ENCODE data around the gene PTPRJ. TPM values are rescaled to one million over a fixed set of nuclear protein-coding genes. Genes with fewer than 3 reads are reported as not detected.

PTPRJ gene
- polyA plus RNA-seq, 1 donor from 2014 or later, result 8.6 TPM

DNA sequence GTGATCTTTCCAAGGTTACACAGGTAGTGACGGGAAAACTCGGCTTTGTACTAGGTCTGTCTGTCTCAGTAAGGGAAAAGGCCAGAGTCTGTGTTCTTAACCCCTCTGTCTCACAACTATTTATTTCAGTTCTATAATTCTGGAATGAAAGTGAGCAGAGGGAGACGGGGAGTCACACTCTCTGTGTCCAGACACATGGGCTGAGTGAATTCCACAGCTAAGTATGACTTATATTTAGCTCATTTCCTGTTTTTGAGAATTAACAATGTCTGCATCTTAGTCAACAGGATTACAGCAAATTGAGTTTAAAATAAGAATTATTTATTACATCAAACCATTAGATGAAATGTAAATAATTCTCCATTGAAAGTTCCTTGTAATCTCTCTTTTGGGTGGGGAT lies 173.8 kb downstream of the PTPRJ start:
- no peak overlapping the region for H3K4me2 ChIP-seq (ENCODE audit: low read length)
- H3K27ac ChIP-seq (ENCODE audit: low read length), result no peak overlapping the region
- H3K36me3 ChIP-seq (ENCODE audit: insufficient read depth, low read length), result peaks cover 10% of the 10 kb centered on the region

DNA sequence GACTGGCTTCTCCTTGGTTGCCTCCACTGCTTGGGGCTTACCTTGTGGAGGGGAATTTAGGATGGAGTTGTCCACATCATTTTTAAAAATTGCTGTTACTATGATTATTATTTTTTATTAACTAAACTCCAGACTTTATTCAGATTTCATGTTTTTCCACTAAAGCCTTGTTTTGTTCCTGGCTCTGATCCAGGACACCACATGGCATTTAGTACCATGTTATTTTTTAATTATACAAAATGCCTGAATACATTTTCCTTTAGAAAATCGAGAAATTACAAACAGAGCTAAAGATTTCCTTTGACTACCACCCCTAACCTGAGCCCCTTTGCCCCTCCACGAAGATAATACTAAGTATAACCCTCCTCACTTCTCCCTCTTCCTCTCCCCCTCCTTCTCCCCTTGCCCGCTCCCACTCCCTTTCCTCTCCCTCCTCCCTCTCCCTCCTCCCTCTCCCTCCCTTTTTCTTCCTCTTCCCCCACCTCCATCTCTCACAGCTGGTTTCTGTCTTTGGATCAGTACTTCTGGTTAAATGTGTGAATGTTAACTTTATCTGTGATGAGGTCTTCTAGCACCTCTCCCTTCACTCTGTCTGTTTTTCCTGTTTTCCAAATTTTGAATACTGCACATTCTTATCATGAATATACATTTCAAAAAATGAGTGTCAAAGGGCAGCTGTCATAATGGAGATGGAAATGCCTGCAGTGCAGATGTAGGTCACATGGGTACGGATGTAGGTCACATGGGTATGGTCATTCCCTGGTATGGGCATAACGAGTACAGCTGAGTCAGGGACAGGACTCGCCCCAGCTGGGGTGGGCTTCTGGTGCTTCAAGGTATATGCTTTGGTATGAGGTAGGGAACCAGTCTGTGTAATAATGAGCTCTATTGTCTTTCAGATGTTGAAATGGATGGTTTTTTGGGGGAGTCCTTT lies 181.9 kb downstream of the PTPRJ start:
- Histone ChIP-seq H3K27ac (ENCODE audit: low read length) (no peak overlapping the region), H4K20me1 (ENCODE audit: insufficient read depth) (no peaks in the 10 kb centered on the region), H3K9me3 (ENCODE audit: low read length) (no peaks in the 10 kb centered on the region), H3F3A (ENCODE audit: insufficient read depth, low read length, poor library complexity, severe bottlenecking) (no peaks in the 10 kb centered on the region), H3K36me3 (ENCODE audit: insufficient read depth, low read length) (no peaks in the 10 kb centered on the region), H2AFZ (ENCODE audit: low read depth, low read length) (no peak overlapping the region), H3K9me2 (ENCODE audit: insufficient read depth, low read length) (no peaks in the 10 kb centered on the region), H3K4me2 (ENCODE audit: low read length) (no peak overlapping the region), H3K4me3 (ENCODE audit: low read length) (no peak overlapping the region), H3K9ac (ENCODE audit: low read length) (no peak overlapping the region), H3K79me2 (replicated peaks; ENCODE audit: insufficient read depth, low read length) (no peaks in the 10 kb centered on the region), H3K27me3 (ENCODE audit: insufficient read depth, low read depth, low read length) (no peaks in the 10 kb centered on the region)
- TF ChIP-seq EZH2 (IDR thresholded peaks at IDR 0.05; ENCODE audit: borderline replicate concordance, insufficient read depth, low read length, poor library complexity, severe bottlenecking) (no peak), EP300 (conservative IDR thresholded peaks at IDR 0.05; ENCODE audit: poor library complexity, severe bottlenecking) (no peak), CTCF (IDR thresholded peaks at IDR 0.05; ENCODE audit: poor library complexity, severe bottlenecking) (no peak), TAF1 (IDR thresholded peaks at IDR 0.05; ENCODE audit: low read depth) (no peak)
- TF ChIP-seq, protein P1, sequence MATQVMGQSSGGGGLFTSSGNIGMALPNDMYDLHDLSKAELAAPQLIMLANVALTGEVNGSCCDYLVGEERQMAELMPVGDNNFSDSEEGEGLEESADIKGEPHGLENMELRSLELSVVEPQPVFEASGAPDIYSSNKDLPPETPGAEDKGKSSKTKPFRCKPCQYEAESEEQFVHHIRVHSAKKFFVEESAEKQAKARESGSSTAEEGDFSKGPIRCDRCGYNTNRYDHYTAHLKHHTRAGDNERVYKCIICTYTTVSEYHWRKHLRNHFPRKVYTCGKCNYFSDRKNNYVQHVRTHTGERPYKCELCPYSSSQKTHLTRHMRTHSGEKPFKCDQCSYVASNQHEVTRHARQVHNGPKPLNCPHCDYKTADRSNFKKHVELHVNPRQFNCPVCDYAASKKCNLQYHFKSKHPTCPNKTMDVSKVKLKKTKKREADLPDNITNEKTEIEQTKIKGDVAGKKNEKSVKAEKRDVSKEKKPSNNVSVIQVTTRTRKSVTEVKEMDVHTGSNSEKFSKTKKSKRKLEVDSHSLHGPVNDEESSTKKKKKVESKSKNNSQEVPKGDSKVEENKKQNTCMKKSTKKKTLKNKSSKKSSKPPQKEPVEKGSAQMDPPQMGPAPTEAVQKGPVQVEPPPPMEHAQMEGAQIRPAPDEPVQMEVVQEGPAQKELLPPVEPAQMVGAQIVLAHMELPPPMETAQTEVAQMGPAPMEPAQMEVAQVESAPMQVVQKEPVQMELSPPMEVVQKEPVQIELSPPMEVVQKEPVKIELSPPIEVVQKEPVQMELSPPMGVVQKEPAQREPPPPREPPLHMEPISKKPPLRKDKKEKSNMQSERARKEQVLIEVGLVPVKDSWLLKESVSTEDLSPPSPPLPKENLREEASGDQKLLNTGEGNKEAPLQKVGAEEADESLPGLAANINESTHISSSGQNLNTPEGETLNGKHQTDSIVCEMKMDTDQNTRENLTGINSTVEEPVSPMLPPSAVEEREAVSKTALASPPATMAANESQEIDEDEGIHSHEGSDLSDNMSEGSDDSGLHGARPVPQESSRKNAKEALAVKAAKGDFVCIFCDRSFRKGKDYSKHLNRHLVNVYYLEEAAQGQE (IDR thresholded peaks at IDR 0.05; ENCODE audit: borderline replicate concordance), result no peak

More for the DNA sequence above, 173.8 kb downstream of the PTPRJ start:
- Histone ChIP-seq H3K27me3 (ENCODE audit: insufficient read depth, low read depth, low read length) (no peaks in the 10 kb centered on the region), H3F3A (ENCODE audit: insufficient read depth, low read length, poor library complexity, severe bottlenecking) (no peaks in the 10 kb centered on the region), H4K20me1 (ENCODE audit: insufficient read depth) (no peaks in the 10 kb centered on the region), H3K79me2 (replicated peaks; ENCODE audit: insufficient read depth, low read length) (no peaks in the 10 kb centered on the region), H3K9ac (ENCODE audit: low read length) (no peak overlapping the region), H2AFZ (ENCODE audit: low read depth, low read length) (no peak overlapping the region), H3K4me3 (ENCODE audit: low read length) (no peak overlapping the region), H3K9me2 (ENCODE audit: insufficient read depth, low read length) (no peaks in the 10 kb centered on the region), H3K9me3 (ENCODE audit: low read length) (no peaks in the 10 kb centered on the region)
- no peak for TF ChIP-seq EZH2 (IDR thresholded peaks at IDR 0.05; ENCODE audit: borderline replicate concordance, insufficient read depth, low read length, poor library complexity, severe bottlenecking)
- TF ChIP-seq MXI1 (conservative IDR thresholded peaks at IDR 0.05; ENCODE audit: poor library complexity, severe bottlenecking), result no peak

DNA sequence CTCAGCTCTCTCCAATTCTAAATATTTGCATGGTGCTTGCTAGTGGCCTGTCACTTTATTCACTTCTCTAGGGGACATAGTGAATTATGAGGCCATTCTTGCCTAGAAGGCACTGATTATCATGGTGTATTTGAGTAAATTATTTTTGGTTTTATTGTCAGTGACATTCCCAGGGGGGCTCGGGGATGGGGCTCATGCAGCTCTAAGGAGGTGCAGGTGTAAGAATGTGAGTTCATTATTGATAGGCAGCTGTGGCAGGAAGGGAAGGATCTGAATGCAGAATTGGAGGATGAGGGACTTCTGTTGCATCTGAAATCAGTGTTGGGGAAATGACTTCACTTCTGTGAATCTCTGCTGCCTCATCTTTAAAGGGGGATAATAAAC lies 182.5 kb downstream of the PTPRJ start:
- TF ChIP-seq POLR2AphosphoS5 (IDR thresholded peaks at IDR 0.05) (no peak), MXI1 (conservative IDR thresholded peaks at IDR 0.05; ENCODE audit: poor library complexity, severe bottlenecking) (no peak), SMC3 (conservative IDR thresholded peaks at IDR 0.05; ENCODE audit: poor library complexity) (no peak), CTCF (IDR thresholded peaks at IDR 0.05; ENCODE audit: poor library complexity, severe bottlenecking) (no peak), EZH2 (IDR thresholded peaks at IDR 0.05; ENCODE audit: borderline replicate concordance, insufficient read depth, low read length, poor library complexity, severe bottlenecking) (no peak)
- TF ChIP-seq, protein P1 (IDR thresholded peaks at IDR 0.05; ENCODE audit: borderline replicate concordance), result no peak
- H2AFZ ChIP-seq (ENCODE audit: low read depth, low read length), result no peak overlapping the region

More for the DNA sequence above, 182.5 kb downstream of the PTPRJ start:
- Histone ChIP-seq H3K4me2 (ENCODE audit: low read length) (no peak overlapping the region), H3K9me2 (ENCODE audit: insufficient read depth, low read length) (no peaks in the 10 kb centered on the region), H3K36me3 (ENCODE audit: insufficient read depth, low read length) (no peaks in the 10 kb centered on the region), H3F3A (ENCODE audit: insufficient read depth, low read length, poor library complexity, severe bottlenecking) (no peaks in the 10 kb centered on the region), H4K20me1 (ENCODE audit: insufficient read depth) (no peaks in the 10 kb centered on the region), H3K27ac (ENCODE audit: low read length) (no peak overlapping the region), H3K4me3 (ENCODE audit: low read length) (no peak overlapping the region), H3K9ac (ENCODE audit: low read length) (no peak overlapping the region), H3K79me2 (replicated peaks; ENCODE audit: insufficient read depth, low read length) (no peaks in the 10 kb centered on the region), H3K9me3 (ENCODE audit: low read length) (no peaks in the 10 kb centered on the region), H3K27me3 (ENCODE audit: insufficient read depth, low read depth, low read length) (no peaks in the 10 kb centered on the region)
